ENCODE results near the gene SCFD2.

The SCFD2 gene

GRCh38 chr4:53067125-53067802 is 298.6 kb downstream of the SCFD2 start:
- TF ChIP-seq, protein P1, sequence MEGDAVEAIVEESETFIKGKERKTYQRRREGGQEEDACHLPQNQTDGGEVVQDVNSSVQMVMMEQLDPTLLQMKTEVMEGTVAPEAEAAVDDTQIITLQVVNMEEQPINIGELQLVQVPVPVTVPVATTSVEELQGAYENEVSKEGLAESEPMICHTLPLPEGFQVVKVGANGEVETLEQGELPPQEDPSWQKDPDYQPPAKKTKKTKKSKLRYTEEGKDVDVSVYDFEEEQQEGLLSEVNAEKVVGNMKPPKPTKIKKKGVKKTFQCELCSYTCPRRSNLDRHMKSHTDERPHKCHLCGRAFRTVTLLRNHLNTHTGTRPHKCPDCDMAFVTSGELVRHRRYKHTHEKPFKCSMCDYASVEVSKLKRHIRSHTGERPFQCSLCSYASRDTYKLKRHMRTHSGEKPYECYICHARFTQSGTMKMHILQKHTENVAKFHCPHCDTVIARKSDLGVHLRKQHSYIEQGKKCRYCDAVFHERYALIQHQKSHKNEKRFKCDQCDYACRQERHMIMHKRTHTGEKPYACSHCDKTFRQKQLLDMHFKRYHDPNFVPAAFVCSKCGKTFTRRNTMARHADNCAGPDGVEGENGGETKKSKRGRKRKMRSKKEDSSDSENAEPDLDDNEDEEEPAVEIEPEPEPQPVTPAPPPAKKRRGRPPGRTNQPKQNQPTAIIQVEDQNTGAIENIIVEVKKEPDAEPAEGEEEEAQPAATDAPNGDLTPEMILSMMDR (IDR thresholded peaks at IDR 0.05; ENCODE audit: low read depth, low read length), result no peak
- no peak overlapping the region for H3K4me3 ChIP-seq (ENCODE audit: low read depth, low read length)
- no peaks in the 10 kb centered on the region for H3K36me3 ChIP-seq
- H3K9me3 ChIP-seq, result no peaks in the 10 kb centered on the region
- H3K4me1 ChIP-seq, result peaks cover 4% of the 10 kb centered on the region; the same call in 1 of the 2 replicates
- no peaks in the 10 kb centered on the region for H3K27me3 ChIP-seq
- DNase-seq, result no peak

DNA sequence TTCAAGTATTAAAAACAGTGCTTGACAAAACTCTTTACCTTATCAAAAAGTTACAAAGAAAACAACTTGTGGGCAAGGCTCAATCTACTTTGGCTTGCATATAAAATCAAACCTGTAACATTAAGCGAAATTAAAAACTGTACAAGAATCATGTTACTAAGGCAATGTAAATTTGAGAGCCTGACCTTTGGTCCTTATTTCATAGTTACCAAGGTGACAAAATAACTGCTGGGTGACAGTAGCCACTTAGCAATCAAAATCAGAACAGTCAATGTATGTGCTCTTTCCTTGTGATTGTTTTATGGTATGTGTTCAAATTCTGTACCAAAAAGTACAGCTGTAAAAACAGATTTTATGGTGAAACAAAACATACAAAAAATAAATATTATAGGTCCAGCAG is 299.7 kb downstream of the SCFD2 start:
- H3K36me3 ChIP-seq, result no peaks in the 10 kb centered on the region
- no peak for DNase-seq
- H3K4me3 ChIP-seq (ENCODE audit: low read depth, low read length), result no peak overlapping the region
- H3K4me1 ChIP-seq, result peaks cover 4% of the 10 kb centered on the region; the same call in 1 of the 2 replicates
- no peaks in the 10 kb centered on the region for H3K9me3 ChIP-seq
- H3K27me3 ChIP-seq, result no peaks in the 10 kb centered on the region
- TF ChIP-seq, protein P1 (IDR thresholded peaks at IDR 0.05; ENCODE audit: low read depth, low read length), result no peak

DNA sequence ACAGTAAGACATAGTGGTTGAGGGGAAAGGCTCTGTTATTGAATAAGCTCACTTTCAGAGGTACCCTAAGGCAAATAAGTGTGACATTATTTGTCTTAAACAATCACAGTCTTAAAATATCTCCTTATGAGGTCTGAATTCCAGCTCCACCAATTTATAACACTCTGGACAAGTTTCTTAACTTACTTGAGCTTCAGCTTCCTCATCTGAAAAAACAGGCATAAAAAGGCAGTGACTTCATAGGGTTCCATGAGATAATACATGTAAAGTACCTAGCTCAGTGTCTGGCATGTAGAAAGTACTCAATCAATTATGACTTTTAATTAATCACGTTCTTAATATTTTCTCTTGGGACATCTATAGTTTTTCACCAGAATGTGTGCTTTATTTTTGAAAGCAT is 301.3 kb downstream of the SCFD2 start:
- Histone ChIP-seq H3K4me3 (ENCODE audit: low read depth, low read length) (no peak overlapping the region), H3K27me3 (no peaks in the 10 kb centered on the region), H3K36me3 (no peaks in the 10 kb centered on the region), H3K9me3 (no peaks in the 10 kb centered on the region), H3K4me1 (peaks cover 4% of the 10 kb centered on the region; the same call in 1 of the 2 replicates)
- TF ChIP-seq, protein P1 (IDR thresholded peaks at IDR 0.05; ENCODE audit: low read depth, low read length), result no peak
- DNase-seq, result no peak

DNA sequence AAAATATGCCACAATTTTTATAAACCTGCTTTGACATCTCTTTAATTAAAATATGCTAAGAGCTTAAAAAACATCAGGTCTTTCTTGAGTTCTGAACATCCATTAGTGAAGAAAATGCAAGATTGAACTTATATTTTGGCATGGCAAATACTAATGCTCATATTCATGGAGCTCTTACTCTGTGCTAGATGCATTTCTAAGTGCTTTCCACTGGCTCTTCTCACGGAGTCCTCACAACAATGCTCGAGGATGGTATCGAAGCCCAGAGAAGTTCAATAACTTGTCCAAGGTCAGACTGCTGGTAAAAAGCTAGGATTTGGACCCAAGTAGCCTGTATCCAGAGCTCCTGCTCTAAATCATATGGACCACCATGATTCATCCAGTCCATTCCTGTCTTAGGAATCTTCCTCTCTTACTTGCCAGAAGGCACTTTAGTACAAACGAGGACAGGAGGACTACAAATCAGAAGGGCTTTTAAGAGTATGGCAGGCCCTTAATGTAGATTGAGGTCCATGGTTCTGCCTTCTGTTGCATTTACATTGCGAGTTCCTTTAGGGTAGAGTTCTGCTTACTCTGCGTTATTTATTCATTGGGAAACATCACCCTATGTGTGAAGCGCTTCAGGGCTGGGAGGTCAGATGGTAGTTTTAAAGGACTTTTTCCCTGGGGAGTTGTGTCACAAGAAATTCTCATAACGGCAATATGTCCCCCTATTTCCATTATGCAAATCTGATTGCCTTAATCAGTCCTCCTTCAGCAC is 304.6 kb downstream of the SCFD2 start:
- H3K27me3 ChIP-seq, result no peaks in the 10 kb centered on the region
- H3K4me1 ChIP-seq, result peaks cover 4% of the 10 kb centered on the region; the same call in 1 of the 2 replicates
- H3K4me3 ChIP-seq (ENCODE audit: low read depth, low read length), result no peak overlapping the region
- TF ChIP-seq, protein P1 (IDR thresholded peaks at IDR 0.05; ENCODE audit: low read depth, low read length), result no peak
- H3K36me3 ChIP-seq, result no peaks in the 10 kb centered on the region
- H3K9me3 ChIP-seq, result no peaks in the 10 kb centered on the region
- no peak for DNase-seq

DNA sequence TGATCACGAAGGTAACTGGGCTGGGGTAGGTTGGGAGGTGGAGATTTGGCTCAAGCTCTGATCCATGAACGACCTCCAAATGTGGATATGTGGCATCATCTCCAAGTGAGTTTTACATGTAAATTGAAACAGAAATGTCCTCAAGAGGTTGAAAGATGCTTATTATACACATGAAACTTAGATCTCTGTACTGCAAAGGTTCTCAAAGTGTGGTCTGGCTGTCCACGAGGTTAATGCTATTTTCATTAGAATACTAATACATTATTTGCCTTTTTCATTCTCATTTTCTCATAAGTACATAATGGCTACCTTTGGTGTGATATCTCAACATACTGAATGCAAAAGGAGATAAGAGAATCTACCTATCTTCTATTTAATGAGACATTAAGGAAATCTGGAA is 305.6 kb downstream of the SCFD2 start:
- Histone ChIP-seq H3K4me3 (ENCODE audit: low read depth, low read length) (no peak overlapping the region), H3K36me3 (no peaks in the 10 kb centered on the region), H3K9me3 (no peaks in the 10 kb centered on the region), H3K4me1 (peaks cover 9% of the 10 kb centered on the region; the same call in 1 of the 2 replicates), H3K27me3 (no peaks in the 10 kb centered on the region)
- DNase-seq, result no peak
- TF ChIP-seq, protein P1 (IDR thresholded peaks at IDR 0.05; ENCODE audit: low read depth, low read length), result no peak

DNA sequence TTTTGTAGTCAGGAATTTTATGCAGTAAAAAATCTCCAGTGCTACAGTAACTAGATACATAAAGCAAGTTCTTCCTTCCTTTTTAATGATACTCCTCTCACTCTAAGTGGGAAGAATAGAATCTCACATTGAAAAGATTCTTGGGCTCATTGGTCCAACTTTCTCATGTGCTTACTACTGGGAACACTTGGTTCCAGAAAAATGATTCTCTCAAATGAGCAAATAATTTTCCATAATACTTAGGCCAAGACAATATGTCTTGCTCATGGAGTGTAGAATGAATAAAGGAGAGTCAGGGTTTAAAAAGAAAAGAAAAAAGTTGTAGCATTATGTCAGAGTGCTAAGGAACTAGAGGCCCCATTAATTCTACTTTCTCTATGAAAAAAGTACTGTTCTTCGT is 306.0 kb downstream of the SCFD2 start:
- no peak for DNase-seq
- Histone ChIP-seq H3K27me3 (no peaks in the 10 kb centered on the region), H3K36me3 (no peaks in the 10 kb centered on the region), H3K4me3 (ENCODE audit: low read depth, low read length) (no peak overlapping the region), H3K9me3 (no peaks in the 10 kb centered on the region), H3K4me1 (peaks cover 12% of the 10 kb centered on the region; the same call in 1 of the 2 replicates)
- TF ChIP-seq, protein P1 (IDR thresholded peaks at IDR 0.05; ENCODE audit: low read depth, low read length), result no peak
